ENCODE results near the gene VAMP4.

The VAMP4 gene

DNA sequence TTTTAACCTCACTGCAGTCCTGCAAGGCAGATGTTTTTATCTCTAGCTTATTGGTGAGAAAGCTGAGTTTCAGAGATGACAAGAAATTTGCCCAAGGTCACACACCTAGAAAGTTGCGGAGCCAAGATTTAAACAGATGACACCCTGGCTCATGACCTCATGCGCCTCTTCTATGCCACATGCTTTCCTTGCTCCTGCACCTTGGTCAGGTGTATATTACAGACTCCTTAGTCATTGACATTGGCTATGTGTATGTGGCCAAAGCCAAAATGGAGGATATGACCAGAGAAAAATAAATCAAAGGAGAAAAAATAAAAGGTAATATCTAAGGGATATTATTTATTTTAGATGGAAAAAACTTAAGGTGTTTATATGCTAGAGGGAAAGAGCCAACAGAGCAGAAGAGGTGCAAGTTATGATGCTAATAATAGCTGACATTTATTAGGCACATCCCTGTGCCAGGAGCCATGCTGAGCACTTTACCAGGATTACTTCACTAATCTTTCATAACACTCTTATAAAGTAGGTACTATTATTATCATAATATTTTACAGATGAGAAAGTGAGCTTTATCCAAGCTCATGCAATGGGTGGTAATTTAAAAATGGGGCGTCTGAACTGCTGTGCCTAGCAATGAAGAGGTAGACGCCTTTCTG lies 75.6 kb downstream of the VAMP4 start:
- Histone ChIP-seq H2AFZ (ENCODE audit: low read length) (no peak overlapping the region), H3K27me3 (replicated peaks; ENCODE audit: insufficient read depth, low read length) (no peaks in the 10 kb centered on the region), H3K27ac (ENCODE audit: low read length) (no peak overlapping the region), H3K9ac (ENCODE audit: low read length) (no peak overlapping the region), H3K36me3 (replicated peaks; ENCODE audit: insufficient read depth, low read length) (no peaks in the 10 kb centered on the region), H3K4me3 (ENCODE audit: low read length) (no peak overlapping the region), H4K20me1 (ENCODE audit: insufficient read depth, low read length) (no peaks in the 10 kb centered on the region), H3K9me2 (replicated peaks; ENCODE audit: insufficient read depth, low read length) (no peaks in the 10 kb centered on the region), H3K9me3 (replicated peaks; ENCODE audit: insufficient read depth, low read length) (no peaks in the 10 kb centered on the region), H3F3A (ENCODE audit: insufficient read depth, low read length) (no peaks in the 10 kb centered on the region), H3K79me2 (ENCODE audit: low read length) (no peaks in the 10 kb centered on the region), H3K4me2 (ENCODE audit: low read depth, low read length) (no peak overlapping the region), H3K4me1 (ENCODE audit: low read length) (no peaks in the 10 kb centered on the region)
- no peak for DNase-seq
- TF ChIP-seq CTCF (IDR thresholded peaks at IDR 0.05; ENCODE audit: low read length), result no peak
- TF ChIP-seq EZH2 (optimal IDR thresholded peaks at IDR 0.05; ENCODE audit: low read depth, low read length), result no peak
- no peak for TF ChIP-seq EZH2phosphoT487 (IDR thresholded peaks at IDR 0.05; ENCODE audit: low read length)

GRCh38 chr1:171664976-171665375 lies 76.9 kb downstream of the VAMP4 start:
- H3K79me2 ChIP-seq (ENCODE audit: low read length), result no peaks in the 10 kb centered on the region
- H4K20me1 ChIP-seq (ENCODE audit: insufficient read depth, low read length), result no peaks in the 10 kb centered on the region
- no peak overlapping the region for H3K4me3 ChIP-seq (ENCODE audit: low read length)
- no peaks in the 10 kb centered on the region for H3K4me1 ChIP-seq (ENCODE audit: low read length)
- no peak for TF ChIP-seq EZH2phosphoT487 (IDR thresholded peaks at IDR 0.05; ENCODE audit: low read length)
- no peak for TF ChIP-seq EZH2 (optimal IDR thresholded peaks at IDR 0.05; ENCODE audit: low read depth, low read length)
- TF ChIP-seq CTCF (IDR thresholded peaks at IDR 0.05; ENCODE audit: low read length), result no peak
- no peaks in the 10 kb centered on the region for H3K36me3 ChIP-seq (replicated peaks; ENCODE audit: insufficient read depth, low read length)
- H3K27me3 ChIP-seq (replicated peaks; ENCODE audit: insufficient read depth, low read length), result no peaks in the 10 kb centered on the region
- H3K9me3 ChIP-seq (replicated peaks; ENCODE audit: insufficient read depth, low read length), result no peaks in the 10 kb centered on the region
- H3K9ac ChIP-seq (ENCODE audit: low read length), result no peak overlapping the region
- DNase-seq, result no peak
- H3K4me2 ChIP-seq (ENCODE audit: low read depth, low read length), result no peak overlapping the region
- H3K27ac ChIP-seq (ENCODE audit: low read length), result no peak overlapping the region
- no peaks in the 10 kb centered on the region for H3K9me2 ChIP-seq (replicated peaks; ENCODE audit: insufficient read depth, low read length)
- no peaks in the 10 kb centered on the region for H3F3A ChIP-seq (ENCODE audit: insufficient read depth, low read length)
- H2AFZ ChIP-seq (ENCODE audit: low read length), result no peak overlapping the region

GRCh38 chr1:171663854-171664575 lies 77.8 kb downstream of the VAMP4 start:
- H3K36me3 ChIP-seq (replicated peaks; ENCODE audit: insufficient read depth, low read length), result no peaks in the 10 kb centered on the region
- no peak overlapping the region for H3K27ac ChIP-seq (ENCODE audit: low read length)
- H3K27me3 ChIP-seq (replicated peaks; ENCODE audit: insufficient read depth, low read length), result no peaks in the 10 kb centered on the region
- no peaks in the 10 kb centered on the region for H3K4me1 ChIP-seq (ENCODE audit: low read length)
- DNase-seq, result no peak
- TF ChIP-seq EZH2 (optimal IDR thresholded peaks at IDR 0.05; ENCODE audit: low read depth, low read length) (no peak), EZH2phosphoT487 (IDR thresholded peaks at IDR 0.05; ENCODE audit: low read length) (no peak), CTCF (IDR thresholded peaks at IDR 0.05; ENCODE audit: low read length) (no peak)
- H3F3A ChIP-seq (ENCODE audit: insufficient read depth, low read length), result no peaks in the 10 kb centered on the region
- H3K4me2 ChIP-seq (ENCODE audit: low read depth, low read length), result no peak overlapping the region
- no peaks in the 10 kb centered on the region for H3K9me3 ChIP-seq (replicated peaks; ENCODE audit: insufficient read depth, low read length)
- no peaks in the 10 kb centered on the region for H3K79me2 ChIP-seq (ENCODE audit: low read length)
- H4K20me1 ChIP-seq (ENCODE audit: insufficient read depth, low read length), result no peaks in the 10 kb centered on the region
- no peak overlapping the region for H2AFZ ChIP-seq (ENCODE audit: low read length)
- H3K9me2 ChIP-seq (replicated peaks; ENCODE audit: insufficient read depth, low read length), result no peaks in the 10 kb centered on the region
- H3K4me3 ChIP-seq (ENCODE audit: low read length), result no peak overlapping the region
- H3K9ac ChIP-seq (ENCODE audit: low read length), result no peak overlapping the region

All from MM.1S (cell line).